Myocyte (in vitro differentiated cells): ENCODE data around the gene AREG. TPM values are rescaled to one million over a fixed set of nuclear protein-coding genes. Genes with fewer than 3 reads are reported as not detected.

Source experiments
- DNase-seq: peaks from one replicate; pipeline ENCODE4 v3.0.0-alpha.2; 2012; ENCODE audit warnings: low read depth
- total RNA-seq: library from RNA; depleted of rRNA; stranded (reverse); fragments of >200 nt; gene quantifications from 2 replicates; pipeline ENCODE4 v1.2.3, GENCODE V29; 2014

Gene AREG
- total RNA-seq, 1 donor from 2014 or later = not detected

- no peak for DNase-seq
Observed at GRCh38 chr4:74456849-74457395, 12.0 kb downstream of the AREG start.

- no peak for DNase-seq
Observed at GRCh38 chr4:74460833-74461232, 15.9 kb downstream of the AREG start.

- DNase-seq = no peak
Observed at GRCh38 chr4:74463123-74463522, 18.2 kb downstream of the AREG start.

- DNase-seq = no peak
Observed at GRCh38 chr4:74464291-74464690, 19.4 kb downstream of the AREG start.

GRCh38 chr4:74466242-74466641 lies 21.3 kb downstream of the AREG start:
- no peak for DNase-seq

GRCh38 chr4:74471264-74471663 lies 26.3 kb downstream of the AREG start:
- DNase-seq = no peak

GRCh38 chr4:74473155-74473811 lies 28.3 kb downstream of the AREG start:
- peak; percentile 81 for DNase-seq

- no peak for DNase-seq
Observed at GRCh38 chr4:74474345-74475090, 29.6 kb downstream of the AREG start.

- DNase-seq = no peak
Observed at GRCh38 chr4:74475091-74475800, 30.3 kb downstream of the AREG start.

- DNase-seq = no peak
Observed at GRCh38 chr4:74475946-74476345, 31.0 kb downstream of the AREG start.

GRCh38 chr4:74479009-74479408 lies 34.1 kb downstream of the AREG start:
- no peak for DNase-seq

- no peak for DNase-seq
Observed at GRCh38 chr4:74480267-74480666, 35.3 kb downstream of the AREG start.

GRCh38 chr4:74481891-74482609 lies 37.1 kb downstream of the AREG start:
- no peak for DNase-seq

- no peak for DNase-seq
Observed at GRCh38 chr4:74483226-74483911, 38.4 kb downstream of the AREG start.

GRCh38 chr4:74486905-74487304 lies 42.0 kb downstream of the AREG start:
- no peak for DNase-seq

GRCh38 chr4:74487771-74488170 lies 42.8 kb downstream of the AREG start:
- DNase-seq = no peak

- DNase-seq = no peak
Observed at GRCh38 chr4:74490736-74491135, 45.8 kb downstream of the AREG start.

GRCh38 chr4:74499986-74500781 lies 55.2 kb downstream of the AREG start:
- DNase-seq = peak; percentile 67

- peak; percentile 48 for DNase-seq
Observed at GRCh38 chr4:74501579-74501978, 56.6 kb downstream of the AREG start.

- no peak for DNase-seq
Observed at GRCh38 chr4:74503580-74503979, 58.6 kb downstream of the AREG start.
